HT1080 (cell line): Measurements from ENCODE around the gene PSME3. TPM values are rescaled to one million over a fixed set of nuclear protein-coding genes. Genes with fewer than 3 reads are reported as not detected.

Experiments used
- DNase-seq: peaks from one replicate; pipeline ENCODE4 v3.0.0-alpha.2; 2015; ENCODE audit warnings: low read depth
- polyA plus RNA-seq, 2 experiments: library from polyadenylated mRNA; depleted of rRNA; stranded (reverse); fragments of >200 nt; gene quantifications; 2 replicates each; pipeline ENCODE4 v1.2.3, GENCODE V29; 2015
- total RNA-seq: library from RNA; depleted of rRNA; stranded (reverse); fragments of >200 nt; shearing (Covaris generic); gene quantifications from 2 replicates; pipeline ENCODE4 v1.2.3, GENCODE V29; 2014; rRNA removed

PSME3 gene, protein sequence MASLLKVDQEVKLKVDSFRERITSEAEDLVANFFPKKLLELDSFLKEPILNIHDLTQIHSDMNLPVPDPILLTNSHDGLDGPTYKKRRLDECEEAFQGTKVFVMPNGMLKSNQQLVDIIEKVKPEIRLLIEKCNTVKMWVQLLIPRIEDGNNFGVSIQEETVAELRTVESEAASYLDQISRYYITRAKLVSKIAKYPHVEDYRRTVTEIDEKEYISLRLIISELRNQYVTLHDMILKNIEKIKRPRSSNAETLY
- 146 and 205 TPM in 2 replicates for total RNA-seq
- polyA plus RNA-seq (2015; cell fraction: cytosol; rRNA removed), result 195 and 204 TPM in 2 replicates
- polyA plus RNA-seq (2015; cell fraction: nucleus; rRNA removed), result 132 and 144 TPM in 2 replicates

DNA sequence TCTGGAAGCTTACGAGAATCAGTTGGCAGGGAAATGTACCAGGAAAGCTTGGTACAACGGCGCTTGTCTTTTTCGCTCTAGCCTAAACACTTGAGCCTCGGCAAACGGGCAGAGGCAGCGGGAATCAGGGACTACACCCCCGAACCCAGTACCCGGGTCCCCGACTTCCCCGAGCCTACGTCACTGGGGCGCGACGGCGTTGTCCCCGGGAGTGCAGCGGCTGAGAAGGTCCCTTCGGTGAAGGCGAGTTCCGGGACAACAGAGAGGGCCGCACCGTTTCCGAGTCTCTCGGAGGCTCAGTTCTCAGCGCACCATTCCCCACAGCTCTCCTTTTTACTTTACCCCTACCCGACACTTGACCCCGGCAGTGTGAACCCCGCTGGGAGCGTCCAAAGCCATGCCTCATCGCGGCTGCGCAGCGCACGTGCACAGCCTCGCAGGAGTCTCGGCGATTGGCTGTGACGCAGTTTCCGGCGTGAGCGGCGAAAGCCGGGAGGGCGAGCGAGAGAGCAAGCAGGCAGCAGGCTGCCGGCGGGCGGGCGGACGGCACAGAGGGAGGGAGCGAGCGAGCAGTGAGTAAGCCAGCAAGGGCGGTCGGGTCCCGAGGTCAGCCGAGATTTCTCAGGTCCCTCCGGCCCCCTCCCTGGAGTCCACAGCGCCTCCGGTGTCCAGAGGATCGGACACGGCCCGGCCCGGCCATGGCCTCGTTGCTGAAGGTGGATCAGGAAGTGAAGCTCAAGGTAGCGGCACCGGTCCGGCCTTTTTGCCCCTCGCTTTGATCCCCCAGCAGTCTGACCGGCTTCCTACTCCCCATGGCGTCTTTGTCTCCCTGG lies at the start of gene PSME3:
Gene PSME3 (plus strand): TSS at position 464 of the 833 bp plus-strand sequence. CDS start 235 bp downstream, at position 699.
- peak; percentile 83 for DNase-seq

DNA sequence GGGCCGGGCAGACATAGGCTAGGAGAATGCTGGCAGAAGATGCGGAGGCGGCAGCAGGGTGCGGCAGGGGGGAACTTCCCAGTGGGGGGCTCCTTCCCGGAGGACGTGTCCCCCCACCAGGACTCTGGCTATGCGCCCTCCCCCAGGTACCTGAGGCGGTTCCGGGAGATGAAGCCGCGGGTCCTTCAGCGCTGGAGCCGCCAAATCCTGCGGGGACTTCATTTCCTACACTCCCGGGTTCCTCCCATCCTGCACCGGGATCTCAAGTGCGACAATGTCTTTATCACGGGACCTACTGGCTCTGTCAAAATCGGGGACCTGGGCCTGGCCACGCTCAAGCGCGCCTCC lies 49.4 kb upstream of the PSME3 start:
- DNase-seq, result no peak

DNA sequence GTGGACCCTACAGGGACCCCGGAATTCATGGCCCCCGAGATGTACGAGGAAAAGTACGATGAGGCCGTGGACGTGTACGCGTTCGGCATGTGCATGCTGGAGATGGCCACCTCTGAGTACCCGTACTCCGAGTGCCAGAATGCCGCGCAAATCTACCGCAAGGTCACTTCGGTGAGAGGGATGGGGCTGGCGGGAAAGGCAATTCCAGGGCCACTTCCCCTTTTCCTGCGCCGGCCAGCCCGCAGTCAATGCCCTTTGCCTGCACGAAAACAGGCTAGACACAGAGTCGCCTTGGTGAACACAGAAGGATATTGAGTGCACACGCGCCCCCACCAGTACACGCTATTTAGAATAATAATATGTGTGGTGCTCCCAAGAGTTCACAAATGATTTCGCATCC lies 48.8 kb upstream of the PSME3 start:
- no peak for DNase-seq

DNA sequence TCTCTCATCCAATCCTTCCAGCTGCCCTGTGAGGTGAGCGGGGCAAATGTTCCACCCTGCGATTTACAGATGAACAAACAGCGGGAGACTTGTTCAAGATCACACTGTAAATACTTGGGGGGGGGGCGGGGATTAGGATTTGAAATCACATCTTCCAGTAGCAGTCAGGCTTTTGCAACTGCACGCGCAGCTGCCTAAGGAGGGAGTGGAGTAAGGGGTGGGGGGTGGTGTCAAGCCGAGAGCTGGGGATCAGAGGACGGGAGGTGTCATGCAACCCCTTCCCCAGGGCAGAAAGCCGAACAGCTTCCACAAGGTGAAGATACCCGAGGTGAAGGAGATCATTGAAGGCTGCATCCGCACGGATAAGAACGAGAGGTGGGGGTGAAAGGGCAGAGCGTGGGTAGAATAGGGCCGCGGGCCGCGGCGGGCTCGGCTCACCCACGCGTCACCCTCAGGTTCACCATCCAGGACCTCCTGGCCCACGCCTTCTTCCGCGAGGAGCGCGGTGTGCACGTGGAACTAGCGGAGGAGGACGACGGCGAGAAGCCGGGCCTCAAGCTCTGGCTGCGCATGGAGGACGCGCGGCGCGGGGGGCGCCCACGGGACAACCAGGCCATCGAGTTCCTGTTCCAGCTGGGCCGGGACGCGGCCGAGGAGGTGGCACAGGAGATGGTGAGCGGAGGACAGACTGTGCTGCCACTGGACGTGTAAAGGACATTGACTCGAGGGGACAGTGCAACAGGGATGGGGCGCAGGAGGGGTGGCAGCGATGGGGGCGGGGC lies 48.2 kb upstream of the PSME3 start:
- no peak for DNase-seq

DNA sequence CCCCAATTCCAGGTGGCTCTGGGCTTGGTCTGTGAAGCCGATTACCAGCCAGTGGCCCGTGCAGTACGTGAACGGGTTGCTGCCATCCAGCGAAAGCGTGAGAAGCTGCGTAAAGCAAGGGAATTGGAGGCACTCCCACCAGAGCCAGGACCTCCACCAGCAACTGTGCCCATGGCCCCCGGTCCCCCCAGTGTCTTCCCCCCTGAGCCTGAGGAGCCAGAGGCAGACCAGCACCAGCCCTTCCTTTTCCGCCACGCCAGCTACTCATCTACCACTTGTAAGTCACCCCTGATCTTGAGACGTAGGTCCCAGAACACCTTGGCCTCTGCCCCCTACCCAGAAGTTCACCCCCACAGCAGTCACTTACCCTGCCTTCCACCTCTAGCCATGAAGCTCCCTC lies 45.9 kb upstream of the PSME3 start:
- DNase-seq, result no peak

DNA sequence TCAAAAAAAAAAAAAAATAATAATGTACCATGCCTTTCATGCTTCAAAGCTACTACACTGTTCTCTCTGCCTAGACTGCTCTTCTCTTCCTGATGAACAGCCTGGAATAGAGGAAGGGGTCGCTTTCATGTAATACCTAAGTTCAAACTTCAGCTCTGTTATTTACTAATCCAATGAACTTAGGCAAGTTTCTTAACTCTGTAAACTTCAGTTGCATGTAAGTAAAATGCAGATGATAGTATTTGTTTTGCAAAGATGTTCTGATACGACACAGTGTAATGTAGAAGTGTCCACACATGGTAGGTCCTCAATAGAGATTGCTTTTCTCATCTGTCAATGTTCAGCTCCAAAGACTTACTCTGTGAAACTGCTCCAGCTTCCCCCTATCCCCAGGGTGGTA lies 41.2 kb upstream of the PSME3 start:
- DNase-seq, result no peak

DNA sequence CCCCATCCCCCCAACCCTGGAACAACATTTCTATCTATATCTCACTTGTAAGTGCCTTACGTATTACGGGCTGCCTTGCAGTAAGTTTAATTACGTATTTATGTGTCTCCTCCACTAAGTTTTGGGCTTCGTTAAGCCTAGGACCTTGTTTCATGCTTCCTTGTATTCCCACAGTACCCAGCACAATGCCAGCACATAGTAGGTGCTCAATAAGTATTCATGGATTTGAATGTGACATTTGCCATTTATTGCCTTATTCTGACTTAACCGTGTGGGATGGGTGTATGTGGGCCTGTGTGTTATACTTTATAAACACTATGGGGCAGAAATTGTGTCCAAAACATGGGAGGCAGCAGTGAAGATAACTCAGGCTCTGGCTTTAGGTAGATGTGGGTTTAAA lies 40.7 kb upstream of the PSME3 start:
- DNase-seq, result no peak

DNA sequence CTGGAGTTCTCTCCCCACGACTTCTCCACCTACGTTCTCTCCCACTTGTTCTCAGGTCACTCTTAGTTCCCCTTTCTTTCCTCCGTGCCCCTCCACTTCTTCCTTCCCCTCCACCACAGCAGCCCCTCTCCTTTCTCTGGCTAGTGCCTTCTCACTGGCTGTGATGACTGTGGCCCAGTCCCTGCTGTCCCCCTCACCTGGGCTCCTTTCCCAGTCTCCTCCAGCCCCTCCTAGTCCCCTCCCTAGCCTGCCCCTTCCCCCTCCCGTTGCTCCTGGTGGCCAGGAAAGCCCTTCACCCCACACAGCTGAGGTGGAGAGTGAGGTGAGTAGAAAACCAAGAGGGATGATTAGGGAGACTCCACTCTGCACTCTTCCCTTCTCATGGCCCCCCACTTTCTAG lies 38.1 kb upstream of the PSME3 start:
- no peak for DNase-seq

DNA sequence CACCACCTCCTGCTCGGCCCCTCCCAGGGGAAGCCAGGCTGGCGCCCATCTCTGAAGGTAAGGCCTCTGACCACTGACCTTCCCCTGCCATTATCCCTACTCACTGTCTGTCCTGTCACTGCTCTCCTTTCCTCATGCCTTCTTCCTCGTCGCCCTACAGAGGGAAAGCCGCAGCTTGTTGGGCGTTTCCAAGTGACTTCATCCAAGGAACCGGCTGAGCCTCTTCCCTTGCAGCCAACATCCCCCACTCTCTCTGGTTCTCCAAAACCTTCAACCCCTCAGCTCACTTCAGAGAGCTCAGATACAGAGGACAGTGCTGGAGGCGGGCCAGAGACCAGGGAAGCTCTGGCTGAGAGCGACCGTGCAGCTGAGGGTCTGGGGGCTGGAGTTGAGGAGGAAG lies 37.7 kb upstream of the PSME3 start:
- DNase-seq, result no peak

DNA sequence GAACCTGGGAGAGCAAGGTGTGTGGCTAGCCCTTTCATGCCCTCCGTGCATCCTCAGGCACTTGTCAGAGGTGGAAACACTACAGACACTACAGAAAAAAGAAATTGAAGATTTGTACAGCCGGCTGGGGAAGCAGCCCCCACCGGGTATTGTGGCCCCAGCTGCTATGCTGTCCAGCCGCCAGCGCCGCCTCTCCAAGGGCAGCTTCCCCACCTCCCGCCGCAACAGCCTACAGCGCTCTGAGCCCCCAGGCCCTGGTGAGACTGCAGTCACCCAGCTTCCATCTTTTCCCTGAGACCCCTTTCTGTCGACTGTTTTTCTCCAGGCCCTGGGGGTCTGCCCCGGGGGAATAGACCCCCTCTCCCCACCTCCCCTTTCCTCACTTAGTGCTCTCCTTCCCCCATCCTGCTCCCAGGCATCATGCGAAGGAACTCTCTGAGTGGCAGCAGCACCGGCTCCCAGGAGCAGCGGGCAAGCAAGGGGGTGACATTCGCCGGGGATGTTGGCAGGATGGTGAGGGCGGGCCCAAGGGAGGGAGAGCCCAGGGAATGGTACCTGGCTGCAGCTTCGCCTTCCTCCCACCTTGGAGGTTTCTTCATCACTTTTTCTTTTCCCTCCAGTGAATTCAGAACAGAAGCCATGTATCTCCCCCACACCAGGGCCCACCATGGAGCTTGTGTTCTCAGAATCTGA lies 37.0 kb upstream of the PSME3 start:
- DNase-seq, result no peak

DNA sequence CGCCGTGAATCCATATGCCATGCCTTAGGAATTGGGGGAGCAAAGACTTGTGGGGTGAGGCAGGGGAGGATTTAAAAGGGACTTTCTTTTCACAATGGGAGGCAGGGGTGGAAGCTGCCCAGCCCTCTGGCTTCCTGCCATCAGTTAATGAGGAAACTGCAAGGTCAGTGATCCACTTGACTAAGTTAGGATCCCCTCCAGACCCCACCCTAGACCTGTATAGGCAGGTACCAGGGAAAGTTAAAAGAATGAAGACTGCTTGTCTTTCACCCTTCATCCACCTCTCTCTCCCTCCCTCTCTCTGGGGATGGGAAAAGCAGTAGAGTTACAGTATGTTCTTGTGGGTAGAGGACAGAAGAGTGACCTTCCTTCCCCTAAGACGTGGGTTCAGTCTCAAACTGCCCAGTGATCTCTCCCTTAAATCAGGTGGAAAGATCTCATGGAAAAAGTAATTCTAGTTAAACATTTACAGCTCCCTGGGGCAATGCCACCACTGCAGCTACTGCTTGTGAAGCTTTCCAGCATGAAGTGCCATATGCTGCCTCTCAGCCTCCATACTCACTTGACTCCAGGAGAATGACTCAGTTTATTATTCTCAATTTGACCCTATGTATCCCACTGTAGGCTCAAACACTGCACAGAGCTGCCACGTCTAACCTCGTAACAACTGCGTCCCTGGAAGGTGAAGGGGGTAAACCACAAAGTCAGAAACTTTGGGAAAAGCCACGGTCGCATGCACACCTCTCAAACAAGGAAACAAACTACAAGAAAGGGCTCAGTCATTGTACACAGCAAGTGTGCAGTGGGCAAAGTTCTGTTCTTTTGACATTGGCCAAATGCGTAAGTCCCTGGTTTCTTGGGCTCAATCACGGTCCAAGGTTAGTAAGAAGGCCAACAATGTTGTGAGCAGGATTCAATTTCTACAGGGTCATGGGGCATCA lies 35.9 kb upstream of the PSME3 start:
- DNase-seq, result no peak

DNA sequence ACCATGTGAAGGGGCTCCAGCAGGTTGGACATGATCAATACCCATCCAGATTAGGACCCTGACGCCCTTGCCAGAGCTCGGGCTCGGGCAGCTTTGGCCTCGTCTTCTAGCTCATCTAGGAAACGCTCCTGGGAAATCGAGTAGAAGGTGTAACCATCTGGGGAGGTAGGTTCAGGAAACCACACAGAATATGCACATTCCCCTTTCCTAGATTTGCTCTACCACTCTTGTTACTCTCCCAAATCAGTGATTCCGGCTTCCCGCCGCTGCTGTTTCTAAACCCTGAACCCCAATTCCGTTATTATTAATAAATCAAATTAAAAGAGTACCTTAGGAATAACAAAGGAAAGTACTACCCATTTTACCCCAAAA lies 35.2 kb upstream of the PSME3 start:
- no peak for DNase-seq

DNA sequence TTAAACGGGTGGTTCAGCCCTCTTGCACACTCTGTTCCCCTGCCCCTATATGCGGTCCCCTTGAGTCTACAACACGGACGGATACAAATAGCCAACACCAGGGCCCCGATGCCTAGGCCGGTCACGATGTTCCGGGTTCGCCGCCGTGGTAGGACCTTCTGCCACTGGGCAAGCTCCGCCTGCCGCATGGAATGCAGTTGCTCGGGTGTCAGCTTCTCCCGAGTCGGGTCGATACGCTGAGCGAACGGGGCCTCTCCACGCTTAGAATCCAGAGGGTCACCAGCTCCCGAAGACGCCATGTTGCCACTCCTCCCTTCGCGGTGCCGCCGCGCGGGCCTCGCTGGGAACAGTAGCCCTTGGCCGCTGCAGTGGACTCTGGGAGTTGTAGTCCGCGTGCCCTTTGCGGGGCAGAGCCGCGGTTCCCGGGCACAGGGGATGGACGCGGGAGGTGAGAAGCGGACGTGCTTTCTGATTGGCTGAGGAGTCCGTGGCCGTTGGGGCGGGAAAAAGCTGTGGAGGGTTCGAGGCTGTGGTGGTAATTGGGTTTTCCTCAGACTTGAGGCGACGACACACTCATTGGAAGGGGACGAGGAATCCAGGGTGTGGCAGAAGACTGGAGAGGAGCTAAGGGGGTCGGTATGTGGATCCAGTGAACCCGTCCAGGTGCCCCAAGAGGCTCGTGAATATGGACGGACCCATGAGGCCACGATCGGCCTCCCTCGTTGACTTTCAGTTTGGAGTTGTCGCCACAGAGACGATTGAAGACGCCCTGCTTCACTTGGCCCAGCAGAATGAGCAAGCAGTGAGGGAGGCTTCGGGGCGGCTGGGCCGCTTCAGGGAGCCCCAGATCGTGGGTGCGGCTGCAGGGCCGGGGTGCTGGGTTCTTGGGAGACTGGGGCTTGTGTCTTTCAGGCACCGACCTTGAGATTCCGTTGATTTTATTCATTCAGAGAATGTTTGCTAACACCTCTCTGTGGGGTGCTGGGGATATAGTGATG lies 34.5 kb upstream of the PSME3 start, which contains the start of the genes CNTD1 and COA3:
Gene CNTD1 (plus strand): TSS at position 479 of the 998 bp plus-strand sequence. CDS start 207 bp downstream, at position 686.
Gene COA3 (minus strand): TSS at position 322 of the 998 bp plus-strand sequence. CDS start 23 bp downstream, at position 299.
- peak; percentile 82 for DNase-seq

DNA sequence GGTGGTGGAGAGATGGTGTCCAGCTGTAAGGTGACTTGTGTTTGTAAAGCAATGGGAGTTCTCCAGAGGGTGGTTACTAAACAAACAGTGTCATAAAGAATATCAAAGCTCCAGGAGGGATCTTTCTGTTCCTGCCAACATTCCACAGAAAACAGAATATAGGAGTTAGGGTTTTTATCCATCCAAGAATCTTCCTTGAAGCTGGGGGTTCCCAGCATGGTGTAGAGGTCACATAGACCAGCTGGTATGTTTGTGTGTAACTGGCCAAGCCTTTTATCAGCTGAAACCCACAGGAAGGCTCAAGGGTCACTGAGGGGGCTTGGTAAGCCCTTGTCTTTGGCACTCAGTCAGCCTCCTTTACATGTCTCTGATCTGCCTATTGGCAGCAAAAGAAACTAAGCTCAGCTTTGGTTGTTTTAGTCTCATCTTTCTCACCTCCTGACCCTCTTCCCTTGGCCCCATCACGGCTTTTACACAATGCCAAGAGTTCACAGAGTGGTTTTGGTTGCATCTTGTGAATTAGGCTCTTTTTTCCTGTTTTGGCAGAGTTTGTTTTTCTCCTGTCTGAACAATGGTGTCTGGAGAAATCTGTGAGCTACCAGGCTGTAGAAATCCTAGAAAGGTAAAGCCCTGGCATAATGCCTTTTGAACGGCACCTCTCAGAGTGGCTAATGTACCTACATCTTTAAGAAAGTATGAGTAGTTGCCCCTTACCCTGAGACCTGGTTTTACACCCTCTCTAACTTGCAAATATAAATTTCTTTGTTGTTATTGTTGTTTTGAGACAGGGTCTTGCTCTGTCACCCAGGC lies 29.9 kb upstream of the PSME3 start:
- DNase-seq, result no peak

DNA sequence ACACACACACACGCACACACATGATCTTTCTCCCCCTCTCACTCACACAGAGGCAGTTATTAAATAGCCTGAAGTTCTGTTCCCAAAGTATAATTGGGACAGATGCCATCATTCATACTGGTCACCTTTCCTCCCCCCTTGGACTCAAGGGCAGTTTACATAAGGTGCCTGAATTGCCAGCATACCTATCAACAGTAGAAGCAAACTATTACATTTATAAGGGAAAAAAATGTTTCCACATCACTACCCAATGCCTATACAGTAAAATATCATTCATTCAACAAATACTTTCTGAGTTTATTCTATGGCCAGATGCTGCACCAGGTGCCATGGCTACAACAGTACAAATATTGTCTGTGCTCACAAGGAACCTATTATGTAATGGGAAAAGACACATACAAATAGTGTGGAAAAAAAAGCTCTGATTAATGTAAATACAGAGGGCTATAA lies 28.3 kb upstream of the PSME3 start:
- no peak for DNase-seq

DNA sequence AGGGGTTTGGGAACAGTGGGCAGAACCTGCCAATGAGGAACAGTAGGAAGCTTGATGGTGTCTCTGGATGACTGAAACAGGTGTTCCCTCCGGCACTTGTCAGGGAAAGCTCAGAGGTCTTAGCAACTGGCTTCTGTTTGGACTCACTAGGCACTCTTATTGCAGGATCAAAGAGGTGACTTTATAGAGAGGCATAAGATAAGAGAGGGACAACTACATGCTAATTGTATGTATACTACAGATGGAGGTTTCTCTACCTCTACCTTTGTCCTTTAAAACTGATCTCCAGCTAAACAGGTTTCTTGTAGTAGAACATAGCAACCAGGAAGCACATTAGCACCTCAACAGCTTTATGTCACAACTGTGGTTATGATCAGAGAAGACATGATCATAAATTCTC lies 26.9 kb upstream of the PSME3 start:
- no peak for DNase-seq

DNA sequence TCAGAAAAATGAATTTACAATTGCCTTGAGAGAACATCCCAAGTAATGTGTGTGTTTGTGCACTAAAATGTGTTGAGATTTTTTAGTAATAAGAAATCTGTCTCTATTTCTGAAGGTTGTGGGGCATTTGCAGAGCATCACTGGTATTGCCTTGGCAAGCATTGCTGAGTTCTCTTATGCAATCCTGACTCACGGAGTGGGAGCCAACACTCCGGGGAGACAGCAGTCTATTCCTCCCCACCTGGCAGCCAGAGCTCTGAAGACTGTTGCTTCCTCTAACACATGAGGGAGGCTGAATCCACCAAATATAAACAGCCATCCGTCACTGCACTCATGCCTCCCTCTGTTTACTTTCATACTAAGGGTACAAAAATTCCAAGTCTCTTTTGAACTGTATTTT lies 23.9 kb upstream of the PSME3 start:
- DNase-seq, result peak; percentile 70
